Inferior parietal cortex (tissue), 1 donor: ENCODE results near the gene SYNPO2.

ENCODE experiments used
- DNase-seq: peaks from one replicate; pipeline ENCODE4 v3.0.0-alpha.2; 2016; ENCODE audit errors: extremely low spot score

Gene SYNPO2, protein sequence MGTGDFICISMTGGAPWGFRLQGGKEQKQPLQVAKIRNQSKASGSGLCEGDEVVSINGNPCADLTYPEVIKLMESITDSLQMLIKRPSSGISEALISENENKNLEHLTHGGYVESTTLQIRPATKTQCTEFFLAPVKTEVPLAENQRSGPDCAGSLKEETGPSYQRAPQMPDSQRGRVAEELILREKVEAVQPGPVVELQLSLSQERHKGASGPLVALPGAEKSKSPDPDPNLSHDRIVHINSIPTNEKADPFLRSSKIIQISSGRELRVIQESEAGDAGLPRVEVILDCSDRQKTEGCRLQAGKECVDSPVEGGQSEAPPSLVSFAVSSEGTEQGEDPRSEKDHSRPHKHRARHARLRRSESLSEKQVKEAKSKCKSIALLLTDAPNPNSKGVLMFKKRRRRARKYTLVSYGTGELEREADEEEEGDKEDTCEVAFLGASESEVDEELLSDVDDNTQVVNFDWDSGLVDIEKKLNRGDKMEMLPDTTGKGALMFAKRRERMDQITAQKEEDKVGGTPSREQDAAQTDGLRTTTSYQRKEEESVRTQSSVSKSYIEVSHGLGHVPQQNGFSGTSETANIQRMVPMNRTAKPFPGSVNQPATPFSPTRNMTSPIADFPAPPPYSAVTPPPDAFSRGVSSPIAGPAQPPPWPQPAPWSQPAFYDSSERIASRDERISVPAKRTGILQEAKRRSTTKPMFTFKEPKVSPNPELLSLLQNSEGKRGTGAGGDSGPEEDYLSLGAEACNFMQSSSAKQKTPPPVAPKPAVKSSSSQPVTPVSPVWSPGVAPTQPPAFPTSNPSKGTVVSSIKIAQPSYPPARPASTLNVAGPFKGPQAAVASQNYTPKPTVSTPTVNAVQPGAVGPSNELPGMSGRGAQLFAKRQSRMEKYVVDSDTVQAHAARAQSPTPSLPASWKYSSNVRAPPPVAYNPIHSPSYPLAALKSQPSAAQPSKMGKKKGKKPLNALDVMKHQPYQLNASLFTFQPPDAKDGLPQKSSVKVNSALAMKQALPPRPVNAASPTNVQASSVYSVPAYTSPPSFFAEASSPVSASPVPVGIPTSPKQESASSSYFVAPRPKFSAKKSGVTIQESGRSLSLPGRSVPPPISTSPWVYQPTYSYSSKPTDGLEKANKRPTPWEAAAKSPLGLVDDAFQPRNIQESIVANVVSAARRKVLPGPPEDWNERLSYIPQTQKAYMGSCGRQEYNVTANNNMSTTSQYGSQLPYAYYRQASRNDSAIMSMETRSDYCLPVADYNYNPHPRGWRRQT

DNA sequence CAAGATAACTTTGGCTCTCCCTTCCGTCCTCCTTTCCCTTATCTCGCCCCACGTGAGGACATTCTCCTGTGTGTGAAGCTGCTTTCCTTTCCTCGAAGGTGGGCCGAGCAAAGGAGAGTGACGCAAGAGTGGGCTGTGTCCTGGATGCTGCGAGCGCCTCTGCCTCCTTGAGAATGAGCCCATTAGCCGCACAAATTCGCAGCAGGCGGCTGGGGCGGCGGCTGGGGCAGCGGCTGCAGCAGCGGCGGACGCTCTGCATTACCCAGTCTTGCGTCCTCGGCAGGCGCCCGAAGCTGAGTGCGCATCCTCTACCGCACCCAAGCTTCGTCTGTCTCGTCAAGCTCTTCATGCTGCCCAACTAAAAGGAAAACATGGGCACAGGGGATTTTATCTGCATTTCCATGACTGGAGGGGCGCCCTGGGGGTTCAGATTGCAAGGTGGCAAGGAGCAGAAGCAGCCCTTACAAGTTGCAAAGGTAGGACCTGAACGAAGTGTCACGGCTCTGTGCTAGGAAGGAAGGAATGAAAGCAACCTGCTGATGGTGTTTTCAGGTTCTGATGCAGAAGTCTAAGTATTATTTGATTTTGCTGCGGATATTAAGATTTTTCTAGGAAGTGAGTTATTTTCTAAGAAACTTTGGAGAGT is at the start of gene SYNPO2:
Gene SYNPO2, plus strand, starts transcription at position 189 of the 646 bp plus-strand sequence. Its CDS starts 183 bp downstream, at position 372.
- no peak for DNase-seq

DNA sequence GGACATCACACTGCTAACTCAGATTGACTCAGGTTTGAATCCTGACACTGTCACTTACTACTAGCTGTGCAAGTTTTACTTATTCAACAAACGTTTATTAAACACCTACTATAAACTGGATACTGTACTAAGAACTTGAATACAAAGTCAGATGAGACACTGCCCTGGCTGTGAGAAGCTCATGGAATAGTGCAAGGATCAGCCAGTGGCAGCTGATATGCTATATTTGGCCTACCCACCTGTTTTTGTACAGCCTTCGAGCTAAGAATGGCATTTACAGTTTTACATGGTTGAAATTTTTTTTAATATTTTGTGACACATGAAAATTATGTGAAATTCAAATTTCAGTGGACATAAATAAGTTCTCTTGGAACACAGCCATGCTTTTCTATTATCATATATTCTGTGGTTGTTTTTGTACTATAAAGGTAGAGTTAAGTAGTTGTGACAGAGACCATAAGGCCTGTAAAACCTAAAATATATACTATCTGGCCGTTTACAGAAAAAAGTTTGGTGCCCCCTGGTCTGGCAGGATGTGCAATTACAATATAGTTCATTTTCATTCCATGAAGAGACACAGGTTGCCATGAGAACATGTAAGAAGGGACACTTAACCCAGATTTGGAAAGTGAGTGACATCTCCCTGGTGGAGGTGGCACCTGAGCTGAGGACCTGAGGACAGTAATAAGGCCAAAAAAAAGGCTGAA is 49.3 kb upstream of the SYNPO2 start:
- DNase-seq, result no peak

DNA sequence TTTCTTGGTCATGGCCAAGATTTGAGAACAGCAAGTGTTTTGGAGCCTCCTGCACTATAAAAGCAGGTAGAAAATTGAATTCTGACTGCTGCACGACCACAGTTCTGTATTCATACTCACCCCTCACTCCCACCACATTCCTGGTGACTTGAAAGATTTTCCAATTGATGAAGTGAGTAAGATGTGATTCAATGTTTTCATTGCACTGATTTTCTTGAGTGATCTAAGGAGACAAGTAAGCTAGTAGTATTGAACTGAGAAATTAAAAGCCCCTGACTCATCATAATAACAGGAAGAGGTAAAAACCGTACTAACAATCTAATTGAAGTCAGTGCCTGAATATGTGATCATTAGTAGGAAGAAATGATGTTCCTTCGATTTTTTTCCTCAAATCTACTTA is 46.6 kb upstream of the SYNPO2 start:
- no peak for DNase-seq

DNA sequence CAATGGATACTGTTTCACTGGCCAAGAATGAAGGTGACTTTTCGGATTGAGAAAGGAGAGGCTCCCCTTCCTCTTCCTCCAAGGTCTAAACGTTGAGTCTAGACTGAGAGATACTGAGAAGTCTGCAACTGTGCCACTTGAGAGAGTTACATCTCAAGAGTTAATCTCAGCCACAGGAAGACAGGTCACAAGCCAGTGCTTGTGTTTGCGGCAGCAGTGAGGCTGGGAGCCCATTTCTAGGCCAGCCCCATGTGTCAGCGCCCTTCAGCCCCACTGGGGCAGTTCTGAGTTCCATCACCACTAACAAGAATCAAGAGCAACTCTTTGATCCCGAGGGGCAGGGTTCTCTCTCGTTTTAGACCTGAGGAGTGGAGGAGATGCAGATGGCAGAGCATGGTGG is 45.4 kb upstream of the SYNPO2 start:
- no peak for DNase-seq

DNA sequence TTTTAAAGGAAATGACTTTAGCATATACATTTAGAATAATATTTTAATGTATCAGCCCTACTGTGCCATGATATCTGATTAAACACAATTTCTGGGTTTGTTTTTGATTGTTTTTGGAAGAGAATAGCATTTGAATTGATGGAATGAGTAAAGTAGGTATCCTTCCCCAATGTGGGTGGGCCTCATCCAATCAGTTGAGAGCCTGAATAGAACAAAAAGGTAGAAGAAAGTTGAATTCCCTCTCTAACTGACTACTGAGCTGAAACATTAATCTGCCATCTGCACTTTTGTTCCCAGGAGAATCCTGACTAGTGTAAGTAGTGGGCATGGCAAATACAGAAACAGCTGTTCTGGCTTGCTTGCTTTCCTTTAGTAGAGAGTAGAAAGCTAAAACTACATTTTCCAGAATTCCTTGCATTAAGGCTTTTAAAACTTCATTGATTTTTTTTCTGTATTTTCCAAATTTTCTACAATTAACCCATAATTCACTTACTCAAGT is 43.1 kb upstream of the SYNPO2 start:
- DNase-seq, result no peak

DNA sequence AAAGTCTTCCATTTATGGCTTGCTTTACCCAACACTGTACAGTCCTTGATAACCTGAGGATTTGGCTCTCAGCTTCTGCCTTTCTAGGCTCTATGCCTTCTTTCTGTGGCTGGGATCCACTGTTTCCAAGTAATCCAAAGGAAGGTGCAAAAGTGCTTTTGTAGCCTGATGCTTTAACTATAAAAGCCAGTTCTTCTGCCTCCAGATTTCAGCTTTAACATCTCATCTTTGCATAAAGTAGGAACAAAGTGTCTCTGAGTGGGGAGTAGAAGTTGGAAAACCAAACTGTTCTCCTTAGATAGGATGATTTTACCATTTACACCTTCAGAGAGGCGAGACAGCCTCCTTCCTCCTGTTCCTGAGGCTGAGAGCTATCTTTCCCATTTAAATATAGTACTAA is 41.7 kb upstream of the SYNPO2 start:
- peak; percentile 58 for DNase-seq

DNA sequence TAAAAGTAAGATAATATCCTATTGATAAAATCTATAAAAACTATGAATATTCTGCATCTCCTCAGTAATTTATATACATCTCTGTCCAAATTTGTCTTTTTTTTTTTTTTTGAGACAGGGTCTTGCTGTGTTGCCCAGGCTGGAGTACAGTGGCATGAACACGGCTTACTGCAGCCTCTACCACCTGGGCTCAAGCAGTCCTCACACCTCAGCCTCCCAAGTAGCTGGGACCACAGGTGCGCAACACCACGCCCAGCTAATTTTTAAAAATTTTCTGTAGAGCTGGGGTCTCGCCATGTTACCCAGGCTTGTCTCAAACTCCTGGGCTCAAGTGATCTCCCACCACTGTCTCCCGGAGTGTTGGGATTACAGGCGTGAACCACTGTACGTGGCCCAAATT is 40.4 kb upstream of the SYNPO2 start:
- DNase-seq, result no peak

DNA sequence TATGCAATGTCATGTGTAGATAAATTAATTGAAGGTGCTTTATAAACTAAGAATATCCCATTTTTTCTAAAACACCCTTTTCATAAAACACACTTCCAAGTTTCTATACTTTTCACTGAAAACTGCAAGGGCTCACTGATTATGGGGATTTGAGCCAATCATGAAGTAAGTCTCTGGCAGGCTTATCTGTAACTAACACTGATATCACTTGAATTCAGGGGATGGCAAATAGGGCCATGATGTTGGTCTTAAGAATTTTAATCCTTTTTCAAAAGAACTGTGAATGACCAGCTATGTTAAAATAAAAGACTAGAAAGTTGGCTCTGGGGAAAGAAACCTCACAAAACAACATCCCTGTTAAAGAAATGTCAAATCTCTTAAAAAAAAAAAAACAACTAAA is 39.8 kb upstream of the SYNPO2 start:
- DNase-seq, result no peak

DNA sequence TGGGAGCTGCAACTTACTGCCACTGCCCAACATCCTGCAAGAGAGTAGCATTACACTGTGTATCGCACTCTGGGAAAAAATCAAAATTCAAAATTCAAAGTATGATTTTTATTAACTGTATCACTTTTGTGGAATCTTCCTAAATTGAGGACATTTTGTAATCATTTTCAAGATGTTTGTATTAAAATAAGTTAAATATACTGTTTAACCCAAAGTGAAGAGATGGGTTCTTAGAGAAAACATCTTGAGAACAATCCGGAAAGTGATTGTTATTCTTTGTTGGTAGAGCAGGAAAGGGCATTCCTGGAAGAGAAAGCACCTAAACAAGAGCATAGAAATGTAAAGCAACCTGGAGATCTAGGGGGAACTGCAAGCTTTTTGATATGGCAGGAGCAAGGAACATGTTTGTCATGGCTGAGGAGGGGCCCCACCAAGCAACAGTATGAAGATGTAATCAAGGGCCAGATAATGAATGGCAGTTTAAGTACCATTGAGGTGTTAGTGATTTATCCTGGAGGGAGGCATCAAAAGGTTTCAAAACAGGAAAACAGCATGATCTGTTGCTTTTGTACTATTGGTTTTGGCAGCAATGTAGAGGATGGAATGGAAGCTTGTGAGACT is 38.7 kb upstream of the SYNPO2 start:
- DNase-seq, result no peak

DNA sequence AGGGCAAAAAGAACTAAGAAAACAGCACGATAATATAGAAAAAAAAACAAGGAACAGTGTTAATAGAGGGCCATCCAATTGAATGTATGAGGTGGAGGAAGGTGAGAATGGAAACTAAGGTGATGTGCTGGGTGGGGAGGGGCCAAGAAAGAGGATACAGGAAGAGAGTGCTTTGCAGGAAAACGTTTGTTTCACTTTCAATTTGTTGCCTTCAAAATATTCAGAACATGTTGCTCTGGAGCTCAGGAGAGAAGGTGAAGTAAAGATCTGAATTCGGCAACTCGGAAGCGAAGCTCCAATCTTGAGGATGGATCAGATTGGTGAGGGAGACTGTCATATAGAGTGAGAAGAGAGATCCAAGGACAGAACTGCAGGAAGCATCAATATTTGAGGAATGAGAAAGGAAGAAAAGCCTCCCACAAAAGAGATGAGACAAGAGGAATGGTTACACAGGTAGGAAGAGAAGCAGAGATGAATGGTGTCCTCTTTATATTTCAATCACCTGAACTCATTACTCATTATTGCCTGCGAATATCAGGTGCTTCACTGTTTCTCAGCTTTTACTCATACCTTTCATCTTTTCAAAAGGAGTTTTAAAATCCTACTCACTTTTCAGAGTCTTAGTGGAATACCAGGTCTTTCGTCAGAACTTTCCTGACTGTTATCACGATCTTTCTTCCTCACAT is 38.0 kb upstream of the SYNPO2 start:
- no peak for DNase-seq

DNA sequence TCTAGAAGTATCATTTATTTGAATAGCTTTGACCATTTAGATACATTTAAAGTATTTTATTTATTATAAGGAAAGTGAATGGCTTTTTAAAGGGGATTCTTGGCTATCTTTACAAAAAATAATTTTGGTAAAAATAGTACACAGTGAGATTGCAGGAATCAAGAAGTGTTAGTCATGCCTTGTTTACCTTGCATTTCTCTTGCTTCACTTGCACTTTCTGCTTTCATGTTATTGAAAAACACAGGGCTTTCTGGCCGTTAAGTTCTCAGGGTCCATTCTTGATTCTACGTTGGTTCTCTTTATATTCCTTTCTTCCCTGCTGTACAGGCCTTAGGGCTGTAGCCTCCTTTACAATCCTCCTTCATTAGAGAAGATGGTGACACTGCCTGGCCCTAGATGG is 30.9 kb upstream of the SYNPO2 start:
- DNase-seq, result no peak

DNA sequence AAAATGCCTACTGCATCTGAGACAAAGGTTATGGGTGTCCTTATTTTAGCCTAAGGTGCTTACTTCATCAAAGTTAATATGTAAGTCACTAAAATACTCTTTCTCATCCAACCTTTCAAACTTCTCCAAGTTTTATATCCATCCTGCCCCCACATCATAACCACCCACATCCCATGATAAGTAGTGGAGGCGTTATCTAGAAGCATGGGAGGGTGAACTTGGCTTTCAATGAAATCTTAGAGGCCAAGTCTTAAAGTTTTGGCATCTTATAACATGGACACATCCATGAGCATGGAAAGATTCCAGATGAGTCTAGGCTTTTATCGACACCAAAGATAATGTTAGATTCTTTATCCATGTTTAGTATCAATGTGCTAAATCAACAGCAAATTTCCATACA is 29.9 kb upstream of the SYNPO2 start:
- DNase-seq, result no peak

DNA sequence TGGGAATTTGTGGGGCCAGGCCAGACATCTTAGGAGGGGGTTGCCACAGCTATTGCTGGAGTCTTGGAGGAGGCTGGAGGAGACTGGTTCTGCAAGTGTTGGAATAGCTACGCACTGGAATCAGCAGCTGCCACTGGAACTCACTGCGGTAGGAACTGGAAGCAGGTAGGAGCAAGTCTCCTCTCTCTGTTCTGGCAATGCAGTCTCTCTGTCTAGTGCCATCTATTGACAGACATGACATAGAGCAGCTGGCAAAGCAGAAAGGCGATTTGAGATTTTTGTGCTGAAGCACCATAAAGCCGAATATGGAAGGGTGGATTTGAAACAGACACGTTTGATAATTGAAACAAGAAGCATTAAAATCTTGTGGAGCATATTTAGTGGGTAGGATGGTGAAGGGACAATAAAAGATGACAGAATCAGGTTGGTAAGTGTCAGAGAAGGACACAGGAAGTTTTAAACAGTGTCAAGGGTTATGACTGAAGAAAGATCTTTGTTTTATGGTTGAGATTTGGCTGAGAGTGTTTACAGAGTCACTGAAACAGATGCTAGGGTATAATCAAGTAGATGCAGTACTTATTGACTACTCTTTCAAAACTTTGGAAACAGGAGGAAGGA is 23.5 kb upstream of the SYNPO2 start:
- DNase-seq, result no peak

DNA sequence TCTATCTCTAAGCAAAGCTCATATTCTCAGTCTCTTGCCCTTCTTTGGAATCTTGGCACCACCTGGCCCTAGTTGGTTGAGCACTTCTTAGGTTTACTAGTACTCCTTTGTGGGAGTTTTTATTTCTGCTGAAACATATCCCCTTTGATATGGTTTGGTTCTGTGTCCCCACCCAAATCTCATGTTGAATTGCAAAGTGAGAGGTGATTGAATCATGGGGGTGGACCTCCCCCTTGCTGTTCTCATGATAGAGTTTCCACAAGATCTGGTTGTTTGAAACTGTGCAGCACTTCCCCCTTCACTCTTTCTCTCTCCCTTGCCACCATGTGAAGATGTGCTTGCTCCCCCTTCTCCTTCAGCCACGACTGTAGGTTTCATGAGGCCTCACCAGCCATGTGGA is 22.2 kb upstream of the SYNPO2 start:
- no peak for DNase-seq

DNA sequence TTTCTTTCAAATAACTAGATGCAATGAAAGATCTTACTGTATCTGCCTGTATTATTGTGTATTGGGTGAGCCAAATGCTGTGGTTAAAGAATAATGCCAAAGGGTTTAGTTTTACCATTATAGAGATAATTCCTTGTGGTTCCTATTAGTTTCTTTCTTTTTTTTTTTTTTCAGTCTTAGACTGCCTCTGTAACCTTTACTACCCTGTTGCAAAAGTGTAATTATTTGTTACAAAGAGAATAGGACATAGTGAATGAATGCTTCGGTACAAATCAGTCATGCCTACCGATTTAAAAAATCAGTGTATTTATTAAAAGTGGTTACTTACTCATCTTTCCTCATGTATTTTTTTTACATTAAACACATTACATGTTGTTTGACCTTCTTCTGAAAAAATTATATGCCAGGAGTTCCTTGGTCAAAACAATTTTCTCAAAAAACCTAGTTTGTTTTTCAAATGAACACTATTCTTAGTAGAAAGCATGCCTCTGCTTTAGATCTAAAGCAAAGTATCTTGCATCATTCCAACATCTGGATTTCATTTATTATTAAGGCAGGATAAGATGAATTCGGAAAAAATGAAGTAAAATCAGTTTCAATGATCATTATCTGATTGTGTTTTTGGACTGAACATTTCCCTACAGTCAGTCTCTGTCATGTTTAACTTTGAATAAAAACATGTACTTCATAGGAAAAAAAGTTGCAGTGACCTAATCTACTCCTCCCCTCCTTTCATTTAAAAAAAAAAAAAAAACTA is 21.2 kb upstream of the SYNPO2 start:
- no peak for DNase-seq

DNA sequence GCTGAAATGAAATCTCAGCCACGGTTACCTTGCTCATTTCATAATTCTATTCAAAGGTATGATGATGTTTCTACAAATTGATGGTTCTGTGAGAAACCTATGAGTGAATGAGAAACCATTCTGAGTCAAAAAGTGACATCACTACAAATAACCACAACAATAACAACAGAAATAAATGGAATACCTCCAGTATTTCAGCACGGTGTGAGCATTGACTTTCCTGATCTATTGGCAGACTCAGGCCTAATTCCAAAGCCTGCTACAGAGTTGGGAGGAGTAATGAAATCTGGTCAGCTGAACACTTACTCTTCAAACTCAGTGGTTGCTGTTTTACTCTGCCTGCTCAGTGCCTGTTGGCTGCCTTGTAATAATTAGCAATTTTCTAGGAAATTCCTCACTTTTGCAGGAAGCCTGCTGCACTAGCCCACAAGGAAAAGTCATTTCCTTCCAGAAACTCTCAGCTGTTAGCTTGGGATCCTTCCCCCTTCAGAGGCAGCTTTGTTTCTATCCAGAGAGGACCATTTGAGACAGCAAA is 18.8 kb upstream of the SYNPO2 start:
- DNase-seq, result no peak

DNA sequence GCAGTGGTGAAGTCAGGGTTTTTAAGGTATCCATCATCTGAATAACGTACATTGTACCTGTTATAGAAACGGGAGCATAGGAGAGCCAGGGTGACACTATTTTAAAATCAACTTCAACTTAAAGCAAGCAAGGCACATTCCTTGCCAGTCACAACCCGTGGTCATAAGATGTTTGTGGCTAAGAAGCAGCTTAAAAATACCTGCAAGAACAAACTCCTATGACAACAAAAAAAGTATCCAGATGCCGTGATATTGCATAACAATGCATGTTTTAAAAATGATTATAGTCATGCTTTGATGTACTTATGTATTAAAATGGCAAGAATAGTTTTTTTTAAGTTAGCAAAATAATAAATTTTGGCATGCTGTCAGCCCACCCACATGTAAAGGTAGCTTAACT is 16.5 kb upstream of the SYNPO2 start:
- no peak for DNase-seq

DNA sequence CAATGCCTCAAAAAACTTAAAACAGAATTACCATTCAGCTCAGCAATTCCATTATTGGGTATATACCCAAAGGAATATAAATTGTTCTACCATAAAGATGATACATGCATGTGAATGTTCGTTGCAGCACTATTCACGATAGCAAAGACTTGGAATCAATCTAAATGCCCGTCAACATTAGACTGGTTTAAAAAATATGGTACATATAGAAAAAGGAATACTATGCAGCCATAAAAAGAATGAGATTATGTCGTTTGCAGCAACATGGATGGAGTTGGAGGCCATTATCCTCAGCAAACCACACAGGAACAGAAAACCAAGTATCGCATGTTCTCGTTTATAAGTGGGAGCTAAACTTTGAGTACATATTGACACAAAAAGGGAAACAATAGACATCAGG is 10.9 kb upstream of the SYNPO2 start:
- DNase-seq, result no peak
